ENCODE data around the gene KLRB1. TPM values are rescaled to one million over a fixed set of nuclear protein-coding genes. Genes with fewer than 3 reads are reported as not detected.
"Not testable (repeated sequence)": the region's sequence is repeated elsewhere in the genome, so short reads cannot be mapped to it uniquely, and the experiment has no call there.

KLRB1 gene
- total RNA-seq, 1 experiment from 2014 or later = not detected

DNA sequence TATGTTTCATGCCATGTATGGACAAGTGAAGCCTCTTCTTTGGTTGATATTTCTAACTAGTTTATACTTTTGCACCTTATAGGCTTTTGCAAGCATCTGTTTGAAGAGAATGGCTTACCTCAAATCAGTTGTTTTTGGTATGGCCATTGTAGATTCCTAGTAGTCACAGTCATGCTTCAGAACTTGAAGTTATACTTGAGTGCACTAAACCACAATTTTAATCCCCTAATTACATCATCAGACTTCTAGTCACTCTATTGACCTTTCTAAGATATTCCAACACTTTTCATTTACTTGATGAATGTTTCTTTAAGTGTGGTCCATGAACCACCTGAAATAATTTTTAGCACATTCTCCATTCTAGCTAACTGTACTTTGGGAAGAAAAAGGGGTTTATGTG is 18.6 kb upstream of the KLRB1 start:
- no peak for TF ChIP-seq POLR2AphosphoS5 (IDR thresholded peaks at IDR 0.05; ENCODE audit: low read depth, low read length)
- H3K4me3 ChIP-seq (ENCODE audit: low read depth in 2 of 2, low read length in 2 of 2) = no peak overlapping the region
- H3K27ac ChIP-seq (ENCODE audit: low read length) = no peak overlapping the region
- DNase-seq (ENCODE audit: low read depth, low spot score) = no peak
- no peaks in the 10 kb centered on the region for H3K4me1 ChIP-seq (ENCODE audit: control insufficient read depth, insufficient read depth, low read length)
- no peaks in the 10 kb centered on the region for H3K9me3 ChIP-seq (ENCODE audit: control insufficient read depth, insufficient read depth, low read depth, low read length)
- POLR2A ChIA-PET = no interaction called here
- no peaks in the 10 kb centered on the region for H3K27me3 ChIP-seq (ENCODE audit: control insufficient read depth, insufficient read depth, low read length)
- no peaks in the 10 kb centered on the region for H3K36me3 ChIP-seq (ENCODE audit: control insufficient read depth, insufficient read depth, low read length)
- CTCF ChIA-PET = no interaction called here
- in situ Hi-C loops (cut with HindIII; ENCODE audit: low pct_unique_long_range_greater_than_20kb, low sequenced_read_pairs) = no loop called here
- no peak for ATAC-seq
- no TSS peak for BruUV-seq (replicated peaks)
- intact Hi-C loops (cut with micrococcal nuclease; ENCODE audit: unreplicated experiment) = no loop called here

DNA sequence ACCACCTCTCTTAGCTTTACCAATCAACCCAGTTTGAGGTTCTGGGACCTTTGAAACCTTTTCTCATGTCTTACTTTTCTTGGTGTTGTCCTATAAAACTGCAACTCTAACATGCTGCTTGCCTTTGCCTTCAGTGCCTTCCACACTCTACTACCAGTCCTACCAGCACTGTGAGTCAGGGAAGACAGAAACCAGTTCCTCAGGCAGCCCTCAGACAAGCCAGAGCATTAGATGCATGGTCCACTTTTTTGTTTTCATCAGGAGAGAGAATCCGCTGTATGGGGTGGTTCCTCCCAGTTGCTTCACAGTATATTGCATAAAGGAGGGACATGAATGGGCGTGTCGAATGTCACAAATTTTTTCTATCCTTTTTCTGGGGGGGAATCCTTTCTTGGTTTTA is 17.3 kb upstream of the KLRB1 start:
- Histone ChIP-seq H3K27ac (ENCODE audit: low read length) (no peak overlapping the region), H3K4me3 (ENCODE audit: low read depth in 2 of 2, low read length in 2 of 2) (no peak overlapping the region), H3K4me1 (ENCODE audit: control insufficient read depth, insufficient read depth, low read length) (no peaks in the 10 kb centered on the region), H3K36me3 (ENCODE audit: control insufficient read depth, insufficient read depth, low read length) (no peaks in the 10 kb centered on the region), H3K9me3 (ENCODE audit: control insufficient read depth, insufficient read depth, low read depth, low read length) (no peaks in the 10 kb centered on the region), H3K27me3 (ENCODE audit: control insufficient read depth, insufficient read depth, low read length) (no peaks in the 10 kb centered on the region)
- POLR2A ChIA-PET = no interaction called here
- no peak for DNase-seq (ENCODE audit: low read depth, low spot score)
- in situ Hi-C loops (cut with HindIII; ENCODE audit: low pct_unique_long_range_greater_than_20kb, low sequenced_read_pairs) = no loop called here
- no TSS peak for BruUV-seq (replicated peaks)
- intact Hi-C loops (cut with micrococcal nuclease; ENCODE audit: unreplicated experiment) = no loop called here
- CTCF ChIA-PET = no interaction called here
- ATAC-seq = no peak
- TF ChIP-seq SIN3A (IDR thresholded peaks at IDR 0.05; ENCODE audit: borderline replicate concordance, insufficient read depth, low read depth, low read length) (no peak), TCF7L2 (IDR thresholded peaks at IDR 0.05; ENCODE audit: low read depth, low read length) (no peak), POLR2AphosphoS5 (IDR thresholded peaks at IDR 0.05; ENCODE audit: low read depth, low read length) (no peak)
- TF ChIP-seq, protein P1, sequence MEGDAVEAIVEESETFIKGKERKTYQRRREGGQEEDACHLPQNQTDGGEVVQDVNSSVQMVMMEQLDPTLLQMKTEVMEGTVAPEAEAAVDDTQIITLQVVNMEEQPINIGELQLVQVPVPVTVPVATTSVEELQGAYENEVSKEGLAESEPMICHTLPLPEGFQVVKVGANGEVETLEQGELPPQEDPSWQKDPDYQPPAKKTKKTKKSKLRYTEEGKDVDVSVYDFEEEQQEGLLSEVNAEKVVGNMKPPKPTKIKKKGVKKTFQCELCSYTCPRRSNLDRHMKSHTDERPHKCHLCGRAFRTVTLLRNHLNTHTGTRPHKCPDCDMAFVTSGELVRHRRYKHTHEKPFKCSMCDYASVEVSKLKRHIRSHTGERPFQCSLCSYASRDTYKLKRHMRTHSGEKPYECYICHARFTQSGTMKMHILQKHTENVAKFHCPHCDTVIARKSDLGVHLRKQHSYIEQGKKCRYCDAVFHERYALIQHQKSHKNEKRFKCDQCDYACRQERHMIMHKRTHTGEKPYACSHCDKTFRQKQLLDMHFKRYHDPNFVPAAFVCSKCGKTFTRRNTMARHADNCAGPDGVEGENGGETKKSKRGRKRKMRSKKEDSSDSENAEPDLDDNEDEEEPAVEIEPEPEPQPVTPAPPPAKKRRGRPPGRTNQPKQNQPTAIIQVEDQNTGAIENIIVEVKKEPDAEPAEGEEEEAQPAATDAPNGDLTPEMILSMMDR (IDR thresholded peaks at IDR 0.05) = no peak
- TF ChIP-seq, protein P2, sequence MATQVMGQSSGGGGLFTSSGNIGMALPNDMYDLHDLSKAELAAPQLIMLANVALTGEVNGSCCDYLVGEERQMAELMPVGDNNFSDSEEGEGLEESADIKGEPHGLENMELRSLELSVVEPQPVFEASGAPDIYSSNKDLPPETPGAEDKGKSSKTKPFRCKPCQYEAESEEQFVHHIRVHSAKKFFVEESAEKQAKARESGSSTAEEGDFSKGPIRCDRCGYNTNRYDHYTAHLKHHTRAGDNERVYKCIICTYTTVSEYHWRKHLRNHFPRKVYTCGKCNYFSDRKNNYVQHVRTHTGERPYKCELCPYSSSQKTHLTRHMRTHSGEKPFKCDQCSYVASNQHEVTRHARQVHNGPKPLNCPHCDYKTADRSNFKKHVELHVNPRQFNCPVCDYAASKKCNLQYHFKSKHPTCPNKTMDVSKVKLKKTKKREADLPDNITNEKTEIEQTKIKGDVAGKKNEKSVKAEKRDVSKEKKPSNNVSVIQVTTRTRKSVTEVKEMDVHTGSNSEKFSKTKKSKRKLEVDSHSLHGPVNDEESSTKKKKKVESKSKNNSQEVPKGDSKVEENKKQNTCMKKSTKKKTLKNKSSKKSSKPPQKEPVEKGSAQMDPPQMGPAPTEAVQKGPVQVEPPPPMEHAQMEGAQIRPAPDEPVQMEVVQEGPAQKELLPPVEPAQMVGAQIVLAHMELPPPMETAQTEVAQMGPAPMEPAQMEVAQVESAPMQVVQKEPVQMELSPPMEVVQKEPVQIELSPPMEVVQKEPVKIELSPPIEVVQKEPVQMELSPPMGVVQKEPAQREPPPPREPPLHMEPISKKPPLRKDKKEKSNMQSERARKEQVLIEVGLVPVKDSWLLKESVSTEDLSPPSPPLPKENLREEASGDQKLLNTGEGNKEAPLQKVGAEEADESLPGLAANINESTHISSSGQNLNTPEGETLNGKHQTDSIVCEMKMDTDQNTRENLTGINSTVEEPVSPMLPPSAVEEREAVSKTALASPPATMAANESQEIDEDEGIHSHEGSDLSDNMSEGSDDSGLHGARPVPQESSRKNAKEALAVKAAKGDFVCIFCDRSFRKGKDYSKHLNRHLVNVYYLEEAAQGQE (IDR thresholded peaks at IDR 0.05; ENCODE audit: insufficient read depth in 1 of 2, low read depth in 2 of 2, low read length in 1 of 2) = no peak

DNA sequence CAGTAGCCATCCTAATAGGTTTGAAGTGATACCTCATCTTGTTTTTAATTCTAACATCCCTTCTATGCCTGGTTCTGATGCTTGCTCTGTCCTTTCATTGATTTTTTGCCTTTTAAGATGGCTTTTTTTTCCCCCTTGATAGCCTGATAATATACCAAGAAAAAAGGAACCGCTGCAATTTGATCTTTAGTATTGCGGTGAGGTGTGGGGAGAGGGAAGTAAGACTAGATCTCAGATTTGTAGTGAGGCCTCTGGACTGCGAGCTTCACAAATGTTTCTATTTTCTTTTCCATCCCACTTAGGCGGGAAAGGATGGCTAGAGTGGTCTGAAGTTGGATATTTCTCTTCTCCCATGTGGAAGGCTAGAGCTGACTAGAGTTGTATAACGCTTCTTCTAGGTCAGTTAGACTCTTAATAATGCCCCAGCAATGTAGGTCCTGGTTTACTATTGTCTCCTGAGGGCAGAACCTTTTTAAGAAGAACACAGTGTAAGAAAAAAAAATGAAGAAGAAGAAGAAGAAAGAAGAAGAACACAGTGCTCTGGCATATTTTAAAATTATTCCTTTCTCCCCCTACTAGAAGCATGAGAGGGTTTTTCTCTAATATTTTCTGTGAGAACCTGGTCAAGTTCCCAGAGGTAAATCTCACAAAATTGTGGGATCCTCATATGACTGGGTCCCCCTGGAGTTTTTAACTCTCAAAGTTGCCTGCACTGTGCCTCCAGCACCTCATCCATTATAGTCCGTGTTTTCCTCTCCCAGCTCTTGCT is 11.9 kb upstream of the KLRB1 start:
- POLR2A ChIA-PET = no interaction called here
- CTCF ChIA-PET = no interaction called here
- intact Hi-C loops (cut with micrococcal nuclease; ENCODE audit: unreplicated experiment) (no loop called here), in situ Hi-C loops (cut with HindIII; ENCODE audit: low pct_unique_long_range_greater_than_20kb, low sequenced_read_pairs) (no loop called here)
- Histone ChIP-seq H3K36me3 (ENCODE audit: control insufficient read depth, insufficient read depth, low read length) (no peaks in the 10 kb centered on the region), H3K4me3 (ENCODE audit: low read depth in 2 of 2, low read length in 2 of 2) (no peak overlapping the region), H3K27me3 (ENCODE audit: control insufficient read depth, insufficient read depth, low read length) (no peaks in the 10 kb centered on the region; the same call in 1 of the 2 replicates), H3K9me3 (ENCODE audit: control insufficient read depth, insufficient read depth, low read depth, low read length) (no peaks in the 10 kb centered on the region), H3K27ac (ENCODE audit: low read length) (no peak overlapping the region), H3K4me1 (ENCODE audit: control insufficient read depth, insufficient read depth, low read length) (no peaks in the 10 kb centered on the region)
- ATAC-seq (no peak), DNase-seq (ENCODE audit: low read depth, low spot score) (no peak)
- BruUV-seq (replicated peaks) = no TSS peak
- TF ChIP-seq SIN3A (IDR thresholded peaks at IDR 0.05; ENCODE audit: borderline replicate concordance, insufficient read depth, low read depth, low read length) (no peak), POLR2AphosphoS5 (IDR thresholded peaks at IDR 0.05; ENCODE audit: low read depth, low read length) (no peak)
- TF ChIP-seq, protein P1 (IDR thresholded peaks at IDR 0.05) = peak; percentile 12; the same call in 1 of the 2 replicates

DNA sequence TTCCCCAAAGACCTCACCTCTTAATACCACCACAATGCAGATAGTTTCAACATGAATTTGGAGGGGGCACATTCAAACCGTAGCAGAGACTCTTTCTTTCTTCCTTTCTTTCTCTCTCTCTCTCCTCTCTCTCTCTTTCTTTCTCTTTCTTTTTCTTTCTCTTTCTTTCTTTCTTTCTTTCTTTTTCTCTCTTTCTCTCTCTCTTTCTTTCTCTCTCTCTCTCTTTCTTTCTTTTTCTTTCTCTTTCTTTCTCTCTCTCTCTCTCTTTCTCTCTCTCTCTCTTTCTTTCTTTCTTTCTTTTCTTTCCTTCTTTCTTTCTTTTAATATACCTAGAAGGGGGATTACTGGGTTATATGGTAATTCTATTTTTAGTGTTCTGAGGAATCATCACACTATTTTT is 11.2 kb upstream of the KLRB1 start:
- BruUV-seq (replicated peaks); H3K36me3 ChIP-seq (ENCODE audit: control insufficient read depth, insufficient read depth, low read length); ATAC-seq; H3K9me3 ChIP-seq (ENCODE audit: control insufficient read depth, insufficient read depth, low read depth, low read length); H3K27ac ChIP-seq (ENCODE audit: low read length); intact Hi-C loops (cut with micrococcal nuclease; ENCODE audit: unreplicated experiment); H3K27me3 ChIP-seq (ENCODE audit: control insufficient read depth, insufficient read depth, low read length); in situ Hi-C loops (cut with HindIII; ENCODE audit: low pct_unique_long_range_greater_than_20kb, low sequenced_read_pairs); CTCF ChIA-PET; H3K4me1 ChIP-seq (ENCODE audit: control insufficient read depth, insufficient read depth, low read length); H3K4me3 ChIP-seq (ENCODE audit: low read depth in 2 of 2, low read length in 2 of 2); POLR2A ChIA-PET; DNase-seq (ENCODE audit: low read depth, low spot score): not testable (repeated sequence)

All from Panc1 (cell line).